GM10266 (cell line): ENCODE data around the gene SEMA3A.
A peak's percentile ranks its signal among the peaks of the same experiment; 100 is the strongest.

ENCODE experiments used
- DNase-seq: peaks from one replicate; pipeline ENCODE4 v3.0.0; 2012; ENCODE audit errors: extremely low spot score
- TF ChIP-seq, protein P1 (sequence below): IDR thresholded peaks from 2 replicates; pipeline ENCODE4 v1.5.1; 2012; ENCODE audit warnings: mild to moderate bottlenecking, low read depth; ENCODE audit not compliant: control insufficient read depth, insufficient read depth; ENCODE audit errors: missing control alignments

The SEMA3A gene

DNA sequence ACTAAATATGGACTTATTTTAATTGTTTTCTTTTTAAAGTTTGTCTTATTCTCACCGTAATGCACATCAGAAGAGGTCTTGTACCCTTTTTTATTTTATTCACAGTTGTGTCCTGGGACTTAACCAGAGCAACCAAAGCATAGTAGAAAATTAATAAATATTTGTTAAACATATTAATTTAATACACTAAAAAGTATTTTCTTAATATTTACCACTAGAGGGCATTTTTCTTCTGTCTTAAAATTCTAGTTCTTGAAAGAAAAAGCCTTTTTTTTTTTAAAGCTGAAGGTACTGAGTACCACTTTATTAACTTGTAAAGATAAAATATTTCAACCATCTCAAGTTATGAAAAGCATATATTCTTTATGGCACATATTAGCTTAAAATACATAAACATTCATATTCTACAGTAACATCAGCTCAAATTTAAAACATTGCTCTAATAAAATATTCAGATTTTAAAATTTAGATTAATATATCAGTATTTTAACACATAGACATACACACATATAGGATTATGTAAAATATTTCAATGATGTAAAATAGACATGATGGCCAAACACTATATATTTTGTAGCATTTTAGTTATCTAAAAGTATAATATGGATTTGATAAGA, 260.4 kb downstream of the SEMA3A start:
- TF ChIP-seq, protein P1, sequence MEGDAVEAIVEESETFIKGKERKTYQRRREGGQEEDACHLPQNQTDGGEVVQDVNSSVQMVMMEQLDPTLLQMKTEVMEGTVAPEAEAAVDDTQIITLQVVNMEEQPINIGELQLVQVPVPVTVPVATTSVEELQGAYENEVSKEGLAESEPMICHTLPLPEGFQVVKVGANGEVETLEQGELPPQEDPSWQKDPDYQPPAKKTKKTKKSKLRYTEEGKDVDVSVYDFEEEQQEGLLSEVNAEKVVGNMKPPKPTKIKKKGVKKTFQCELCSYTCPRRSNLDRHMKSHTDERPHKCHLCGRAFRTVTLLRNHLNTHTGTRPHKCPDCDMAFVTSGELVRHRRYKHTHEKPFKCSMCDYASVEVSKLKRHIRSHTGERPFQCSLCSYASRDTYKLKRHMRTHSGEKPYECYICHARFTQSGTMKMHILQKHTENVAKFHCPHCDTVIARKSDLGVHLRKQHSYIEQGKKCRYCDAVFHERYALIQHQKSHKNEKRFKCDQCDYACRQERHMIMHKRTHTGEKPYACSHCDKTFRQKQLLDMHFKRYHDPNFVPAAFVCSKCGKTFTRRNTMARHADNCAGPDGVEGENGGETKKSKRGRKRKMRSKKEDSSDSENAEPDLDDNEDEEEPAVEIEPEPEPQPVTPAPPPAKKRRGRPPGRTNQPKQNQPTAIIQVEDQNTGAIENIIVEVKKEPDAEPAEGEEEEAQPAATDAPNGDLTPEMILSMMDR = peak; percentile 6
- DNase-seq = no peak

DNA sequence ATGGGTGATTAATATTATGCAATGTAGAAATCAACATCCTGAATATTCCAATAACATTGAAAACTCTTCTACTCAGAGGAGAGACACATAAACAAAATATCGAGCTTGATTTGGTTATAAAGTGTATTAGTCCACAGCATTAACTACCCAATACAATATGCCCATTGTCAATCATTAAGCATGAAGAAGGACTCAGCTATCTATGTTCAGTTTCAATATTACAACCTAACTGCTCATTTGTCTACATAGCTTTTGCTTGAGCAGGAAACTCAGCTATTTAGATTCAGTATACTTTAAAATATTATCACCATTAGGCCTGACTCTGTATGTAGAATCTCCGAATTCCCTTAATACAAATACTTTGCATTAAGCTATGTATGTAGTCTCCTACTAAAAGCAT, 262.6 kb downstream of the SEMA3A start:
- TF ChIP-seq, protein P1 = no peak
- DNase-seq = no peak

DNA sequence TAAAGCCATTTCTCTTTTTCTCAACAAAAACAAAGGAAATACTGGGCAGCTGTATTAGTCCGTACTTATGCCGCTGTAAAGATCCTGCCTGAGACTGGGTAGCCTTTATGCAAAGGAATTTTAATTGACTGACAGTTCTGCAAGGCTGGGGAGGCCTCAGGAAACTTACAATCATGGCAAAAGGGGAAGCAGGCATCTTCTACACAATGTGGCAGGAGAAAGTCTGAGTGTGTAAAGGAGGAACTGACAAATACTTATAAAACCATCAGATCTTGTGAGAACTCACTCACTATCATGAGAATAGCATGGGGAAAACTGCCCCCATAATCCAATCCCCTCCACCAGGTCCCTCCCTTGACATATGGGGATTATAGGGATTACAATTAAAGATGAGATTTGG, 264.3 kb downstream of the SEMA3A start:
- no peak for DNase-seq
- TF ChIP-seq, protein P1 = no peak

DNA sequence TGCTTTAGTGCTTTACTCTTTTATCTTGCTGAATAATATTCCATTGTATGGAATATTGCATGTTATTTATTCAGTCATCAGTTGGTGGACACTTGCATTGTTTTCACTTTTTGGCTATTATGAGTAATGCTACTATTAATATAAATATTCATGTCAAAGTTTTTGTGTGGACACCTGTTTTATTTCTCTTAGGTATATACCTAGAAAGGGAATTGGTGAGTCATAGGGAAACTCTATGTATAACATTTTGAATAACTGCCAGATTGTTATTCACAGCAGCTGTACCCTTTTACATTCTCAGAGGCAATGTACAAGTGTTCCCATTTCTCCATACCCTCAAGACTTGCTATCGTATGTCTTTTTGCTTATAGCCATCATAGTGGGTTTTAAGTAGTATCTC, 268.7 kb downstream of the SEMA3A start:
- DNase-seq = no peak
- TF ChIP-seq, protein P1 = no peak

DNA sequence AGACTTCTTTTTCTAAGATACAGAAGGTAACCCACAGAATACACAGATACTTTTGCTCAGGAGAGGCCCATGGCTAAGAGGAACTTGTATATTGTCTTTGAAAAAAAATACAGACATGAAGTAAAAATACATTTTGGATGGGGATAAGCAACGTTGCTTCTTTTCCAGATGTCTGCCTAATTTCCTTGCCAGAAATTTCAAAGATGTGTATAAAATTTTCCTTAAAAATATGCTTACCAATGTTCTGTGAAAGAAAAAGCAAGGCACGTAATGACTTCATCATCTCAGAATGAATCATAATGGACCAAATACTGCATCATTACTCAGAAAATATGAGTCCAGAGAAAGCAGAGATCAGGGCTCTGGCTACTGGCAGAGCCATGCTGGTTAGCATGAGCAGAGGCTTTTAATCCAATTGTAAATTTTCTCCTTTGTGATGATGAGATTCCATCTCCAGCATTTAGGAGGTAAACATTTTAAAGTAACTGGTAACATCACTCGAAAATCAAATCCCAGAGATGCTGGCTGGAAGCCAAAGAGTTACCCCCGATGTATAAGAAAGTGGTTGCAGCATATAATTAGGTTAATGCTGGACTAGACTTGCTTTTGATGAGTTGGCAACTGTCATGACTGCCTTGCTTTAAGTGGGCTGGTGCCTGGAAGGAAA, 272.5 kb downstream of the SEMA3A start:
- TF ChIP-seq, protein P1 = no peak
- no peak for DNase-seq

DNA sequence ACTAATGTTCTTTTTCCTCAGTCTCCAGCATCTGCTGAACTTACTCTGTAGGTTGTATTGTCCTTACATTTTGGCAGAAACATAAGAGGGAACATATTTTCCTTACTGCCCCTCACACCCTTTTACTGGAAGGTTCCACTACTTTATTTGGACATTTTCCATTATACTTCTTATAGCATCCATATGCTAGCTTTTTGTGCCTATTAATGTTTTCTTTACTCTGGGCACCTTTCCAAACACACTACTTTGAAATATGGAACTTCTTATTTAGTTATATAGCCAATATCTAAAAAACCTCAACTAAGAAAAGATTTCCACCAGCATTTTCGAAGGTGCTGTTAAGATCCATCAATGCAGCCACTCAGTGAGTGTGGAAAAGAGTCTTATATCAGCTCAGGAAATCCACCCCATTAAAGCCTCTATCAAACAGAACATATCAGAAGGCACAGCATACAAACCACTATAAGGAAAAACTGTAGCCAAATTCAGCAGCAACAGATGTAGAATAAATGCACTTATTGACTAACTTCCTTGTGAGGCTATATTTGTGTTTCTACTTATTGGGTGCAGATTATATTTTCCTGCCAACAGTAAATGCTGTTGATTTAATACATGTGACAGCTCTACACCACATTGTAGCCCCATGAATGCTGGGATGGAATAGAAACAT, 273.2 kb downstream of the SEMA3A start:
- TF ChIP-seq, protein P1 = no peak
- no peak for DNase-seq

DNA sequence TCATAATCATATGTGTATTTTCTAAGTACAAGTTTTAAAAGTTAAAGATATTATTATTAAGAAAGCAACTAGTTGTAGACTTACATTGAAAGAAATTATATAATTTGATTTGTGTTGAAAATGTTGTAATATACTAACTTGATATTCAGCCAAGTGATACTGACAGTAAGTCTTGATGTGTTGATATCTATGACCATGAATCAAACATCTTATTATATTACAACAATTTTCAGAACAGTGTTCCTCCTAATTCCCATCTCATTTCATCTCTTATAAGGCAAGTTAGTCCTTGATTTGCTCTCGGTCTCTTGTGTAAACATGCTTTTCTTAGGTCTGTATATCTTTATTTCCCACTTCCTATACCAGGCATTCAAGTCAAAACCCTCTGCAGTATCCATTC, 276.4 kb downstream of the SEMA3A start:
- TF ChIP-seq, protein P1 = no peak
- DNase-seq = no peak
